GM23338 (cell line): ENCODE measurements around the gene SMPDL3A. TPM values are rescaled to one million over a fixed set of nuclear protein-coding genes. Genes with fewer than 3 reads are reported as not detected.

Experiments used
- ATAC-seq: fragments of 200-7000 bp; cut with Tn5 transposase; 3 replicates; pipeline ENCODE4 v1.9.1; 2020
- DNase-seq: peaks from one replicate; pipeline ENCODE4 v3.0.0-alpha.2; 2015; ENCODE audit warnings: low spot score
- H2AFZ ChIP-seq: fragments of 200-600 bp; sonication (generic); 2 replicates; pipeline ENCODE4 v1.8.0; 2016; ENCODE audit warnings: antibody characterized with exemption, mild to moderate bottlenecking, moderate library complexity
- H3F3A ChIP-seq: fragments of 200-600 bp; sonication (generic); replicated peaks from 2 replicates; pipeline ENCODE4 v1.8.0; 2017; ENCODE audit warnings: antibody characterized with exemption, mixed run types, low read depth
- H3K27ac ChIP-seq: fragments of 200-600 bp; sonication (generic); 2 replicates; pipeline ENCODE4 v1.6.1; 2016; ENCODE audit warnings: low read depth
- H3K27me3 ChIP-seq: fragments of 200-600 bp; sonication (generic); 2 replicates; pipeline ENCODE4 v1.8.0; 2016; ENCODE audit warnings: mild to moderate bottlenecking, mixed run types, moderate library complexity; ENCODE audit not compliant: insufficient read depth
- H3K36me3 ChIP-seq: fragments of 200-600 bp; sonication (generic); 2 replicates; pipeline ENCODE4 v1.8.0; 2016; ENCODE audit warnings: mild to moderate bottlenecking; ENCODE audit not compliant: insufficient read depth
- H3K4me1 ChIP-seq: fragments of 200-600 bp; sonication (generic); 2 replicates; pipeline ENCODE4 v1.8.0; 2016; ENCODE audit warnings: mild to moderate bottlenecking, moderate library complexity; ENCODE audit not compliant: insufficient read depth
- H3K4me2 ChIP-seq: fragments of 200-600 bp; sonication (generic); 2 replicates; pipeline ENCODE4 v1.7.1; 2017; ENCODE audit warnings: mixed run types
- H3K4me3 ChIP-seq: fragments of 200-600 bp; sonication (generic); 2 replicates; pipeline ENCODE4 v1.6.1; 2016; ENCODE audit warnings: mixed run types
- H3K79me2 ChIP-seq: fragments of 200-600 bp; sonication (generic); replicated peaks from 2 replicates; pipeline ENCODE4 v1.8.0; 2017; ENCODE audit warnings: mild to moderate bottlenecking; ENCODE audit not compliant: insufficient read depth
- H3K9me2 ChIP-seq: fragments of 200-600 bp; sonication (generic); 2 replicates; pipeline ENCODE4 v1.8.0; 2017; ENCODE audit not compliant: insufficient read depth
- H4K20me1 ChIP-seq: fragments of 200-600 bp; sonication (generic); replicated peaks from 2 replicates; pipeline ENCODE4 v1.8.0; 2017; ENCODE audit warnings: mild to moderate bottlenecking; ENCODE audit not compliant: insufficient read depth
- H3K27ac Mint-ChIP-seq: 2 replicates; pipeline ENCODE4 v1.8.0; 2020; ENCODE audit warnings: inconsistent platforms, mild to moderate bottlenecking, moderate library complexity, mixed read lengths
- H3K27me3 Mint-ChIP-seq: 3 replicates; pipeline ENCODE4 v1.8.0; 2022; ENCODE audit warnings: low read depth, mild to moderate bottlenecking, moderate library complexity, mixed read lengths, inconsistent platforms; ENCODE audit not compliant: insufficient read depth, poor library complexity
- H3K36me3 Mint-ChIP-seq: 3 replicates; pipeline ENCODE4 v1.8.0; 2021; ENCODE audit warnings: low read depth, mild to moderate bottlenecking, inconsistent platforms, moderate library complexity, mixed read lengths
- H3K4me1 Mint-ChIP-seq: 3 replicates; pipeline ENCODE4 v1.8.0; 2020; ENCODE audit warnings: mild to moderate bottlenecking, inconsistent platforms, mixed read lengths
- H3K4me3 Mint-ChIP-seq: 3 replicates; pipeline ENCODE4 v1.8.0; 2021; ENCODE audit warnings: moderate library complexity, mild to moderate bottlenecking, inconsistent platforms, mixed read lengths
- H3K9me3 Mint-ChIP-seq: 3 replicates; pipeline ENCODE4 v1.8.0; 2020; ENCODE audit warnings: moderate library complexity, mild to moderate bottlenecking, inconsistent platforms, mixed read lengths
- CREB1 ChIP-seq: fragments of 250-450 bp; sonication (Bioruptor Pico); IDR thresholded peaks from 2 replicates; pipeline ENCODE4 v1.5.0; 2020; ENCODE audit warnings: low read depth, mild to moderate bottlenecking, moderate library complexity
- ETS1 ChIP-seq: IDR thresholded peaks from 2 replicates; pipeline ENCODE4 v1.6.1; 2016; ENCODE audit warnings: antibody characterized with exemption
- EZH2 ChIP-seq: fragments of 200-600 bp; sonication (generic); IDR thresholded peaks from one replicate; pipeline ENCODE4 v1.8.0; 2017; ENCODE audit warnings: antibody characterized with exemption, mild to moderate bottlenecking, low read depth; ENCODE audit not compliant: unreplicated experiment
- EZH2phosphoT487 ChIP-seq: fragments of 200-600 bp; sonication (generic); IDR thresholded peaks from one replicate; pipeline ENCODE4 v1.8.1; 2018; ENCODE audit warnings: antibody characterized with exemption; ENCODE audit not compliant: unreplicated experiment
- JUNB ChIP-seq: IDR thresholded peaks from one replicate; pipeline ENCODE4 v1.6.1; 2016; ENCODE audit warnings: antibody characterized with exemption; ENCODE audit not compliant: unreplicated experiment
- NANOG ChIP-seq: IDR thresholded peaks from 2 replicates; pipeline ENCODE4 v1.6.1; 2016; ENCODE audit warnings: antibody characterized with exemption, borderline replicate concordance
- POLR2AphosphoS5 ChIP-seq: IDR thresholded peaks from 2 replicates; pipeline ENCODE4 v1.6.1; 2016; ENCODE audit warnings: antibody characterized with exemption, low read depth
- REST ChIP-seq: IDR thresholded peaks from one replicate; pipeline ENCODE4 v1.6.1; 2018; ENCODE audit warnings: antibody characterized with exemption; ENCODE audit not compliant: unreplicated experiment
- STAT1 ChIP-seq: IDR thresholded peaks from one replicate; pipeline ENCODE4 v1.6.1; 2016; ENCODE audit warnings: antibody characterized with exemption; ENCODE audit not compliant: unreplicated experiment
- ZNF114 ChIP-seq: fragments of 250-450 bp; sonication (Bioruptor Pico); IDR thresholded peaks from 2 replicates; pipeline ENCODE4 v1.5.0; 2020; ENCODE audit warnings: mild to moderate bottlenecking, moderate library complexity
- ZNF331 ChIP-seq: fragments of 250-450 bp; sonication (Bioruptor Pico); IDR thresholded peaks from 2 replicates; pipeline ENCODE4 v1.5.0; 2020; ENCODE audit warnings: low read depth, mild to moderate bottlenecking, moderate library complexity
- polyA plus RNA-seq: library from polyadenylated mRNA; unstranded; fragments of >200 nt; fragmentation: Nextera tagmentation; extraction: Ambion mirVana; gene quantifications from 2 replicates; pipeline ENCODE4 v1.2.1, GENCODE V29; 2016
- total RNA-seq: library from RNA; depleted of rRNA; stranded (reverse); fragments of >200 nt; shearing (Covaris generic); gene quantifications from 2 replicates; pipeline ENCODE4 v1.2.3, GENCODE V29; 2014
- TF ChIP-seq, protein P1 (sequence below), 2 experiments: fragments of 200-600 bp in 1 of 2; sonication (generic) in 1 of 2; conservative IDR thresholded peaks; 2 replicates each; pipeline versions ENCODE4 v1.5.1 to v1.6.1; 2016 to 2017; ENCODE audit warnings: antibody characterized with exemption in 2 of 2, low read depth in 2 of 2, mild to moderate bottlenecking in 2 of 2, moderate library complexity in 1 of 2
- TF ChIP-seq, protein P2 (sequence below): fragments of 250-450 bp; sonication (Bioruptor Pico); IDR thresholded peaks from 2 replicates; pipeline ENCODE4 v1.5.0; 2020; ENCODE audit warnings: mild to moderate bottlenecking, moderate library complexity

SMPDL3A gene
- total and polyA plus RNA-seq, 2 experiments from 2014 or later = 3.5 to 6.3 TPM

DNA sequence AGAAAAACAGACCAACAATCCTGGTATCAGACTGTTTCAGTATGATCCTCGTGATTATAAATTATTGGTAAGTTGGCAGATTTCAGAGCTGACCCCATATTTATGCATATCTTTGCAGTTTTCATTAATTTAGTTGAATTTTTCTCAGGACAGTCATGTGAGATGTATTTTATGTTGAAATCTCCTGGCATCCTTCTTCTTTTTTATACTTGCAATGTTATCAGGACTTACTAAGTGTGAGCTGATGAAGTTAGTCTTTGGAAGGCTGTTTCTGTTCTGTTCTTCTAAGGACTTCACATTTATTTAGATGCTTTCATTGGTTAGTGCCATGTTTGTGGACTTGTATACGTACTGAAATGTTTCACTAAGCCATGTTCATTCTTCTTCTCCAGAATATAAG lies 17.2 kb downstream of the SMPDL3A start:
- Histone ChIP-seq H4K20me1 (no peaks in the 10 kb centered on the region), H3K4me2 (no peak overlapping the region), H3K9me2 (no peaks in the 10 kb centered on the region), H3K36me3 (no peaks in the 10 kb centered on the region), H3K27me3 (no peaks in the 10 kb centered on the region), H3K4me3 (no peak overlapping the region), H3K27ac (no peak overlapping the region), H2AFZ (no peak overlapping the region), H3K4me1 (no peaks in the 10 kb centered on the region), H3F3A (no peaks in the 10 kb centered on the region), H3K79me2 (no peaks in the 10 kb centered on the region)
- Mint-ChIP-seq H3K27me3 (peaks cover 2% of the 10 kb centered on the region), H3K36me3 (no peaks in the 10 kb centered on the region), H3K9me3 (no peaks in the 10 kb centered on the region), H3K4me1 (peaks cover 5% of the 10 kb centered on the region; the same call in 2 of the 3 replicates), H3K4me3 (no peak overlapping the region), H3K27ac (no peak overlapping the region)
- TF ChIP-seq, protein P1, sequence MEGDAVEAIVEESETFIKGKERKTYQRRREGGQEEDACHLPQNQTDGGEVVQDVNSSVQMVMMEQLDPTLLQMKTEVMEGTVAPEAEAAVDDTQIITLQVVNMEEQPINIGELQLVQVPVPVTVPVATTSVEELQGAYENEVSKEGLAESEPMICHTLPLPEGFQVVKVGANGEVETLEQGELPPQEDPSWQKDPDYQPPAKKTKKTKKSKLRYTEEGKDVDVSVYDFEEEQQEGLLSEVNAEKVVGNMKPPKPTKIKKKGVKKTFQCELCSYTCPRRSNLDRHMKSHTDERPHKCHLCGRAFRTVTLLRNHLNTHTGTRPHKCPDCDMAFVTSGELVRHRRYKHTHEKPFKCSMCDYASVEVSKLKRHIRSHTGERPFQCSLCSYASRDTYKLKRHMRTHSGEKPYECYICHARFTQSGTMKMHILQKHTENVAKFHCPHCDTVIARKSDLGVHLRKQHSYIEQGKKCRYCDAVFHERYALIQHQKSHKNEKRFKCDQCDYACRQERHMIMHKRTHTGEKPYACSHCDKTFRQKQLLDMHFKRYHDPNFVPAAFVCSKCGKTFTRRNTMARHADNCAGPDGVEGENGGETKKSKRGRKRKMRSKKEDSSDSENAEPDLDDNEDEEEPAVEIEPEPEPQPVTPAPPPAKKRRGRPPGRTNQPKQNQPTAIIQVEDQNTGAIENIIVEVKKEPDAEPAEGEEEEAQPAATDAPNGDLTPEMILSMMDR (conservative IDR thresholded peaks at IDR 0.05; ENCODE audit: low read depth in 2 of 2) = no peak
- TF ChIP-seq ETS1 = no peak
- no peak for TF ChIP-seq REST
- no peak for TF ChIP-seq POLR2AphosphoS5
- TF ChIP-seq, protein P2, sequence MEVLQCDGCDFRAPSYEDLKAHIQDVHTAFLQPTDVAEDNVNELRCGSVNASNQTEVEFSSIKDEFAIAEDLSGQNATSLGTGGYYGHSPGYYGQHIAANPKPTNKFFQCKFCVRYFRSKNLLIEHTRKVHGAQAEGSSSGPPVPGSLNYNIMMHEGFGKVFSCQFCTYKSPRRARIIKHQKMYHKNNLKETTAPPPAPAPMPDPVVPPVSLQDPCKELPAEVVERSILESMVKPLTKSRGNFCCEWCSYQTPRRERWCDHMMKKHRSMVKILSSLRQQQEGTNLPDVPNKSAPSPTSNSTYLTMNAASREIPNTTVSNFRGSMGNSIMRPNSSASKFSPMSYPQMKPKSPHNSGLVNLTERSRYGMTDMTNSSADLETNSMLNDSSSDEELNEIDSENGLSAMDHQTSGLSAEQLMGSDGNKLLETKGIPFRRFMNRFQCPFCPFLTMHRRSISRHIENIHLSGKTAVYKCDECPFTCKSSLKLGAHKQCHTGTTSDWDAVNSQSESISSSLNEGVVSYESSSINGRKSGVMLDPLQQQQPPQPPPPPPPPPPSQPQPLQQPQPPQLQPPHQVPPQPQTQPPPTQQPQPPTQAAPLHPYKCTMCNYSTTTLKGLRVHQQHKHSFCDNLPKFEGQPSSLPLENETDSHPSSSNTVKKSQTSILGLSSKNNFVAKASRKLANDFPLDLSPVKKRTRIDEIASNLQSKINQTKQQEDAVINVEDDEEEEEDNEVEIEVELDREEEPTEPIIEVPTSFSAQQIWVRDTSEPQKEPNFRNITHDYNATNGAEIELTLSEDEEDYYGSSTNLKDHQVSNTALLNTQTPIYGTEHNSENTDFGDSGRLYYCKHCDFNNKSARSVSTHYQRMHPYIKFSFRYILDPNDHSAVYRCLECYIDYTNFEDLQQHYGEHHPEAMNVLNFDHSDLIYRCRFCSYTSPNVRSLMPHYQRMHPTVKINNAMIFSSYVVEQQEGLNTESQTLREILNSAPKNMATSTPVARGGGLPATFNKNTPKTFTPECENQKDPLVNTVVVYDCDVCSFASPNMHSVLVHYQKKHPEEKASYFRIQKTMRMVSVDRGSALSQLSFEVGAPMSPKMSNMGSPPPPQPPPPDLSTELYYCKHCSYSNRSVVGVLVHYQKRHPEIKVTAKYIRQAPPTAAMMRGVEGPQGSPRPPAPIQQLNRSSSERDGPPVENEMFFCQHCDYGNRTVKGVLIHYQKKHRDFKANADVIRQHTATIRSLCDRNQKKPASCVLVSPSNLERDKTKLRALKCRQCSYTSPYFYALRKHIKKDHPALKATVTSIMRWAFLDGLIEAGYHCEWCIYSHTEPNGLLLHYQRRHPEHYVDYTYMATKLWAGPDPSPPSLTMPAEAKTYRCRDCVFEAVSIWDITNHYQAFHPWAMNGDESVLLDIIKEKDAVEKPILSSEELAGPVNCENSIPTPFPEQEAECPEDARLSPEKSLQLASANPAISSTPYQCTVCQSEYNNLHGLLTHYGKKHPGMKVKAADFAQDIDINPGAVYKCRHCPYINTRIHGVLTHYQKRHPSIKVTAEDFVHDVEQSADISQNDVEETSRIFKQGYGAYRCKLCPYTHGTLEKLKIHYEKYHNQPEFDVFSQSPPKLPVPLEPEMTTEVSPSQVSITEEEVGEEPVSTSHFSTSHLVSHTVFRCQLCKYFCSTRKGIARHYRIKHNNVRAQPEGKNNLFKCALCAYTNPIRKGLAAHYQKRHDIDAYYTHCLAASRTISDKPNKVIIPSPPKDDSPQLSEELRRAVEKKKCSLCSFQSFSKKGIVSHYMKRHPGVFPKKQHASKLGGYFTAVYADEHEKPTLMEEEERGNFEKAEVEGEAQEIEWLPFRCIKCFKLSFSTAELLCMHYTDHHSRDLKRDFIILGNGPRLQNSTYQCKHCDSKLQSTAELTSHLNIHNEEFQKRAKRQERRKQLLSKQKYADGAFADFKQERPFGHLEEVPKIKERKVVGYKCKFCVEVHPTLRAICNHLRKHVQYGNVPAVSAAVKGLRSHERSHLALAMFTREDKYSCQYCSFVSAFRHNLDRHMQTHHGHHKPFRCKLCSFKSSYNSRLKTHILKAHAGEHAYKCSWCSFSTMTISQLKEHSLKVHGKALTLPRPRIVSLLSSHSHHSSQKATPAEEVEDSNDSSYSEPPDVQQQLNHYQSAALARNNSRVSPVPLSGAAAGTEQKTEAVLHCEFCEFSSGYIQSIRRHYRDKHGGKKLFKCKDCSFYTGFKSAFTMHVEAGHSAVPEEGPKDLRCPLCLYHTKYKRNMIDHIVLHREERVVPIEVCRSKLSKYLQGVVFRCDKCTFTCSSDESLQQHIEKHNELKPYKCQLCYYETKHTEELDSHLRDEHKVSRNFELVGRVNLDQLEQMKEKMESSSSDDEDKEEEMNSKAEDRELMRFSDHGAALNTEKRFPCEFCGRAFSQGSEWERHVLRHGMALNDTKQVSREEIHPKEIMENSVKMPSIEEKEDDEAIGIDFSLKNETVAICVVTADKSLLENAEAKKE (CRISPR knock-in tag) = no peak
- no peak for TF ChIP-seq ZNF331 (CRISPR knock-in tag)
- no peak for TF ChIP-seq ZNF114
- no peak for TF ChIP-seq JUNB
- no peak for TF ChIP-seq EZH2phosphoT487
- no peak for TF ChIP-seq STAT1
- no peak for TF ChIP-seq NANOG
- TF ChIP-seq EZH2 = no peak
- no peak for TF ChIP-seq CREB1 (CRISPR knock-in tag)
- ATAC-seq (no peak), DNase-seq (no peak)
